ENCODE data around the gene CX3CR1. TPM values are rescaled to one million over a fixed set of nuclear protein-coding genes. Genes with fewer than 3 reads are reported as not detected.

The CX3CR1 gene
- total and polyA plus RNA-seq, 7 donors = 0.10 to 0.68 (median 0.28) TPM; not detected in 2

DNA sequence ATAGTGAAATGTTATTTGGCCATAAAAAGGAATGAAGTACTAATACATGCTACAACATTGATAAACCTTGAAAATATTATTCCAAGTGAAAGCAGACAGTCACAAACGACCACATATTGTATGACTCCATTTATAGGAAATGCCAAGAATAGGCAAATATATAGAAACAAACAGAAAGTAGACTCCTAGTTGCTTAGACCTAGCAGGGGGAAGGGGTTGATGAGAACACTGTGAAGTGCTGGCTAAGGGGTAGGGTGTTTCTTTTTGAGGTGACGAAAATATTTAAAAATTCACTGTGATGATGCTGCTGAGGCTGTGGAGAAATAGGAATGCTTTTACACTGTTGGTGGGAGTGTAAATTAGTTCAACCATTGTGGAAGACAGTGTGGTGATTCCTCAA lies 56.9 kb downstream of the CX3CR1 start:
- no peak overlapping the region for H3K4me3 ChIP-seq
- intact Hi-C loops (cut with DNase I) = no loop called here
- DNase-seq = no peak
- TF ChIP-seq EP300 (IDR thresholded peaks at IDR 0.05) = no peak
- no peak for TF ChIP-seq POLR2AphosphoS5 (IDR thresholded peaks at IDR 0.05)
- no peak for TF ChIP-seq CTCF (IDR thresholded peaks at IDR 0.05)
- no peak for TF ChIP-seq POLR2A (IDR thresholded peaks at IDR 0.05)
- no peak overlapping the region for H3K27ac ChIP-seq
- 75 to 78% methylated on average over 2 of the region's 2 CpGs for WGBS, 2 donors
- H3K36me3 ChIP-seq = no peaks in the 10 kb centered on the region
- H3K4me1 ChIP-seq = no peaks in the 10 kb centered on the region
- H3K9me3 ChIP-seq = no peaks in the 10 kb centered on the region
- no peaks in the 10 kb centered on the region for H3K27me3 ChIP-seq

- no peak for DNase-seq
- Histone ChIP-seq H3K4me1 (no peaks in the 10 kb centered on the region), H3K4me3 (no peak overlapping the region), H3K9me3 (no peaks in the 10 kb centered on the region), H3K36me3 (no peaks in the 10 kb centered on the region), H3K27ac (no peak overlapping the region), H3K27me3 (no peaks in the 10 kb centered on the region)
- WGBS, 2 donors = 67 to 71% methylated on average over 1 of the region's 1 CpG
- TF ChIP-seq POLR2A (IDR thresholded peaks at IDR 0.05) (no peak), POLR2AphosphoS5 (IDR thresholded peaks at IDR 0.05) (no peak), EP300 (IDR thresholded peaks at IDR 0.05) (no peak), CTCF (IDR thresholded peaks at IDR 0.05) (no peak)
- intact Hi-C loops (cut with DNase I) = no loop called here
Measured at GRCh38 chr3:39222462-39222861, 57.4 kb downstream of the CX3CR1 start.

GRCh38 chr3:39221141-39221530 lies 58.7 kb downstream of the CX3CR1 start:
- peaks cover 0 to 3% (median 0%) of the 10 kb centered on the region in 3 donors for H3K27me3 ChIP-seq
- DNase-seq = no peak
- H3K36me3 ChIP-seq = no peaks in the 10 kb centered on the region
- no peak overlapping the region for H3K4me3 ChIP-seq
- intact Hi-C loops (cut with DNase I) = no loop called here
- TF ChIP-seq CTCF (IDR thresholded peaks at IDR 0.05) = no peak
- H3K4me1 ChIP-seq = no peaks in the 10 kb centered on the region
- H3K9me3 ChIP-seq = no peaks in the 10 kb centered on the region
- H3K27ac ChIP-seq = no peak overlapping the region

DNA sequence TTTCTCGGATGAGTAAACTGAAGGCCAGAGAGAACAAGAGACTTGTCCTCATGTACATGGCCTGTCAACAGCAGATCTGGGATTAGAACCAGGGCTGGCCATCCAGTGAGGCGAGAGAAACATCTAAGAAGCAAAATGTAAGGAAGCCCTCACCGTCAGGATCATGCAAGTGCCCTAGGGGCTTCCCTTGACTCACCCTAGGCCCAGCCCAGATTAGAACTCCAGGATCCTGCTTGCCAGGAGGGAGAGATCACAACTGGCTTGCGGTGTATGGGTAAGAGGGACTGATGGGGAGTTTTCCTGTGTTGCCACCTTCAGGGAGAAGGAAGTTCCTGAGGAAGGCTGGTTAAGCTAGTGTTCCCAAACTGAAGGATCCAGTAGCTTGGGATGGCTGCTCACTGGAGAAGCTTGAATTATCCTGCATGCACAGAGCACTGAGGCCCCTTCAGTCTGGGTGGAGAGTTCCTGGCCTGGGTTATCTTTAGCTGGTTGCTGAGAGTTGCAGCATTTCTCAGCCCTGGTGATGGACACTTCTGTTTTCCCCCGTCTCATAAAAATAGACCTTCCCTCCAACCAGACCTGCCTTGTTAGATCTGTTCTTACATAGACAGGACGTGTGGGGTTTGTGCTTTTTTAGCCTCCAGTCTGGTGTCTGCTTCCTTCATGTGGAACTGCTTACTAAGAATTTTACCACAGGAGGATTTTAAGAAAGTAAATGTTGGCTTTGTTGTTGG lies 59.3 kb downstream of the CX3CR1 start:
- DNase-seq = no peak

More for the DNA sequence above, 59.3 kb downstream of the CX3CR1 start:
- Histone ChIP-seq H3K4me3 (no peak overlapping the region), H3K4me1 (no peaks in the 10 kb centered on the region), H3K9me3 (no peaks in the 10 kb centered on the region), H3K36me3 (no peaks in the 10 kb centered on the region), H3K27ac (no peak overlapping the region), H3K27me3 (peaks cover 0 to 3% (median 0%) of the 10 kb centered on the region in 3 donors)
- WGBS, 2 donors = 63 to 73% methylated on average over 6 of the region's 6 CpGs
- intact Hi-C loops (cut with DNase I) = no loop called here
- TF ChIP-seq POLR2AphosphoS5 (IDR thresholded peaks at IDR 0.05) (no peak), CTCF (IDR thresholded peaks at IDR 0.05) (no peak), EP300 (IDR thresholded peaks at IDR 0.05) (no peak), POLR2A (IDR thresholded peaks at IDR 0.05) (no peak)
